GM10847 (cell line): ENCODE results near the gene TUT1.
A peak's percentile ranks its signal among the peaks of the same experiment; 100 is the strongest.

Experiments
- POLR2A ChIP-seq: IDR thresholded peaks from 2 replicates; pipeline ENCODE4 v1.6.1; 2011; ENCODE audit not compliant: insufficient read length; ENCODE audit errors: extremely low read depth

The TUT1 gene

DNA sequence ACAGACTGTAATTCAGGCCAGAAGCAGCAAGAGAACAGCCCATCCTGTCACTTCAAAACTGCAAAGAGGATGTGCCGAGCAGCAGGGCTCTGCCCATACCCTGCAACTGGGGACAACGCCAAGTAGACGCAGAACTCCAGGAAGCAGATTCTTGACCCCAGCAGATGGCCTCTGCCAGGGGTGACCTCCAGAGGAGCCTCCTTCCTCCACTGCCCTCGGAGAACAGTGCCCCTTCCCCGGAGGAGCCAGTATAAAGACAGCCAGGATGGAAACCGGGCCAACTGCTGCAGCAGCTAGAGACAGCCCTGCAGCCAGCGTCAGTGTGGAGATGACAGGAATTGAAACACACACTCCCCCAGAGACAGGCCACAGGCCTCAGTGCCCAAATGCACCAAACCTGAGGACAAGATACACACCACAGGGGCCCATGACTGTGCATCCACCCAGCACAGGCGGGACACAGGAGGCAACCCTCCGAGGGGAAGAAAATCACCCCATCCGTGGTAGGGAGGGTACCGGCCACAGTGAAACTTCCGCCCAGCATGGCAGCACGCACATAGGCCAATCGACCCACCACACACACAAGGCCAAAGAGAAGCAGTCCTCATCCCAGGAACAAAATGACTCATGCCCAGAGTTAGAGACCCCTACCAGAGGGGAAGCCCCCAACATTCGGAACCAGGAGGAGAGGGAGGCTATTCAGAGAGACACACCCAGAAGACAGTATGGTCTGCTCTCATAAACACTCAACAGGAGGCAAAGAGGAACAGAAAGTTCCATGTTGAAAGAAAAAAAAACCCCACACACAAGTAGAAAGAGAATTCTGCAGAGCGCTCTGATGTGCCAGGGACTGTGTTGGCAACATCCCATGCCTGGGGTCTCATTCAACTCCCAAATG, 50.3 kb downstream of the TUT1 start:
- TF ChIP-seq POLR2A: peak; percentile 29

DNA sequence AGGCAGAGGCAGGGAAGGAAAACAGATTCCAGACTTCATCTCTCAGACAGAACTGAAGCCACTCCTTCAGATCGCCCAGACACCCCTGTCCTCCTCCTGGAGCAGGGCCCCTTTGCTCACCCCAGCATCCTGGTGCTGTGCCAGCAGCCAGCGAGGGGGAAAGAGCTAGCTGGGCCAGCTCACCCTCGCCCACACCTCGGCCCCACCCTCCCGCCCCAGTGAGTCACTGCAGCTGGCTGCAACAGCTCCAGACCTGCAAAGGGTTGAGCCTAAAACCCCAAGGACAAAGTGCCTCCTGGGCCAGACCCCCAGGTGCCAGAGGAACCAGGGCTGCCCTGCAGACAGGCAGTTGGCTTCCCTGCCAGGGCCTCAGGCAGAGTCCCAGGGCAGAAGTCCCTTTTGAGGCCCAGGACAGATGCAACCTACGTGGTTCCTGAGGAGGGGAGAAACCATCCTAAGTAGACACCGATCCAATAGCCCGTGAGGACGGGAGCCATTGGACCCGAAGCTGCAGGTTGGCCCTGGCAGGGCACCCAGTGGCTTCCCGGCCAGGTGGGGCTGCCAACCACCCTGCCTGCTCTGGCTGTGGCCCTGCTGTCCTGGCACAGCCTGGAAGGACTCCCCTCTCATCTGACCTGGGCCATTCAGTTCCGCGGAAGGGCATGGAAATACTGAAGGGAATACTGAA, 51.9 kb downstream of the TUT1 start:
- TF ChIP-seq POLR2A: no peak

DNA sequence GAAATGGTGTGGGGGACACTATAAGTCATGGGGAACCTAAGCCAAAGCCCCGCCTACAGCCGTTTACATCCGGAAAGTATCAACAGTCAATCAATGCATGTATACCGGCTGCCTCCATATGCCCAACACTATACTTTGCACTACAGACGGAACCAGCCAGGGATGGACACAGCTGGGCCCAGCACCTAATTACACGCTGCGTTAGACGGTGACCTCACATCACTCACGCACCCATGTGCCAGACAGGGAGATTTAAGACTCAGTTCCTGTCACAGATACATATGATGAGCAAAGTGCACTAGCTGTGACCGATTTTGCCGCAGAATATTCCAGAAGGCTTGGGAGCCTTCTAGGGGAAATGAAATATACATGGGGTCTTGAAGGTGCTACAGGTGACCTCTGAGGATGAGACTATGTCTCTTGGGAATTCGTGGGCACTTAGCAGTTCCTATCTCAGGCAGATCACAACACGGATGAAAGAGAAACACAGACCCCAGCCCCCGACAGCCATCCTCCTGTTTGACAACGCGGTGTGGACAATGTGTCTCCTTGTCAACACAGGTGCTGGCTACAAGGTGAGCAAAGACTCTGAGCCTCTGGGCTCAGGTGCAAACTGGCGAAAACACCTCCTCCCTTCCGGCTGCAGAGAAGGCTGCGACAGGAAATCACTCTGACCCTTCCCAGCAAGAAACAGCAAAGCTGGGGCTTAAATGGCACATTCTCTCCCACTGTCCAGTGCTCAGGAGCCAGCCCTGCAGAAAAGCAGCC, 52.7 kb downstream of the TUT1 start:
- TF ChIP-seq POLR2A: no peak

DNA sequence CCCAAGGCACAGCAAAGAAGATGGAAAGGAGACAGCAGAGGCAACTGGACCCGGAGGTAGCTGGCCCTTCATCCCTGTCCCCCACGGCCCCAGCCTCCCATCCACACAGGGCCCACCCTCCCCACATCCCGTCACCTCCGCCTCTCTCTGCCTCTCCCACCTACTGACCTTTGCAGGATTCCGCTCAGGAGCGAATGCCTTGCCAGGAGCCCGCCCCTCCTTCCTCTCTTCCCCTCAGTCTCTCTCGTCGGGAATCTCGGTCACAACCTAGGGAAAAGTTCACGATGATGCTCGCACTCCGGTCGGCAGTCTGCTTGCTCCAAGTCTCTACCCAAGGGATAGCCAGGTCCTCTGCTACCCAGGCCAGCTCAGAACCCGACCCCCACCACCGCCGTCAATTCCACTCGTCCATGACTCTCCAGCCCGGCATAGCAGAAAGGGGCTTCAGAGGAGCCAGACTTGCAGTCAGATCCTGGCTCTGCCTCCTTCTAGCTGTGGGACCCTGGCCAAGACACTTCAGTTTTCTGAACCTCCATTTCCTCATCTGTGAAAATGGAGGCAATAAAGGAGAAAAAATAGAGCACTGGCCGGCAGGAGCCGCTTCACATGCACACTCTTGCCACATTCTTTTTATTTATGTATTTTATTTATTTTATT, 54.9 kb downstream of the TUT1 start:
- no peak for TF ChIP-seq POLR2A

DNA sequence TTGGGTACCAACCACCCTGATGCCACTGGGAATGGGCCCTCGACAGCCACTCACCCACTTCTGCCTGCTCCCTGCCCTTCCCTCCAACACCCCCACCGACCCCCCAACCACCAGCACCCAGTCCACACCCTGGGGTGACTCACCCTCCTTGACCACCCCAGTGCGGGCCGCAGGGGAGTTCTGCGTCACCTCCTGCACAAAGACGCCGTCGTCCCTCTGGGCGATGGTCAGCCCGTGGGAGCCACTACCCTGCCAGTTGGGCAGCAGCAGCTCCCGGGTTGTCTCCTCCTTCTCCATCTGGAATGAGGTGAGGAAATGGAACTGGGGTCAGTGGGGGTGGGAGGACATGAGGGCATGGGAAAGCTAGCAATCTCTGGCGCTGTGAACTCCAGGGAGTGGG, 55.5 kb downstream of the TUT1 start:
- TF ChIP-seq POLR2A: no peak

DNA sequence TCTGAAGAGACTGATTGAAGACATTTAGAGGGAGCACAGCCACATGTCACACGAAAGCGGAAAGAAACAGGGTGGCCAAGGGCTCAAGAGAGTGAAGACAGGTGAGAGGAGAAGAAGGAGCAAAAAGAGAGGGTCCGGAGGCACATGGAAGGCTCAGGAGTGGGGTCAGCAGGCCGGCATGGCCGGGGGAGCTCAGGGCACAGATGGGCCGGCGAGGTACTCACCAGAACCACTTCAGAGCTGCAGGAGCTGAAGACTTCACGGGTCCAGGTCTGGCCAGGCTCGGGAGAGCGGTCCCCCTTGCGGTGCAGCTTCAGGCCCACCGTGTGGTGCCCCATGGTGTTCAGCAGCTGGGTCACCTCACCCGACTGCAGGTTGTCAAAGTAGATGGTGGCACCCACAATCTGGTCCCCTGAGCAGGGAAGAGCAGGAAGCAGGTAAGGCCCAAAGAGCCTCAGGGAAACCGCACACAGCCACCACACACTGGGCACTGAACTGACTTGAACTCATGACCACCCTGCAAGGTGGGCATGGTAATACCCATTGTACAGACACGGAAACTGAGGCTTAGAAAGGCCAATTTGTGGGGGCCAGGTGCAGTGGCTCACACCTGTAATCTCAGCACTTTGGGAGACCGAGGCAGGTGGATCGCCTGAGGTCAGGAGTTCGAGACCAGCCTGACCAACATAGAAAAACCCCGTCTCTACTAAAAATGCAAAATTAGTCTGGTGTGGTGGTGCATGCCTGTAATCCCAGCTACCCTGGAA, 56.4 kb downstream of the TUT1 start:
- TF ChIP-seq POLR2A: no peak

DNA sequence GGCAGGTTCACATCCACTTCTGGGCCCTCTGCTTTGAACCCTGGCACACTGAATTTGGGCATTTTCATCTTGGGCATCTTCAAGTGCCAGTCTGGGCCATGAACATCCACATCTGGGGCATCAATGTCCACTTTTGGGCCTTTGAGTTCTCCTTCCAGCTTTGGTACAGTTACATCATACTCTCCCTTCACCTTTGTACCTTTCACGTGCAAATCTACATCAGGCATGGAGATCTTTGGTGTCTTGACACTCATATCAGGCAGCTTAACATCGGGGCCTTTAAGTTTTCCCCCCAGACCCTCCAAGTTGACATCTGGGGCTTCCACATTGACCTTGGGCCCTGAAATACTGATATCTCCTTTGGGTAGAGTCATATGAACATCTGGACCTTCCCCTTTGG, 59.2 kb downstream of the TUT1 start:
- TF ChIP-seq POLR2A: no peak
